H4 (cell line): Measurements from ENCODE around the gene WDFY1. TPM values are rescaled to one million over a fixed set of nuclear protein-coding genes. Genes with fewer than 3 reads are reported as not detected.
"Not testable (repeated sequence)": the region's sequence is repeated elsewhere in the genome, so short reads cannot be mapped to it uniquely, and the experiment has no call there.

Experiments
- DNase-seq: peaks from one replicate; pipeline ENCODE4 v3.0.0-alpha.2; 2015; ENCODE audit warnings: low spot score
- total RNA-seq: library from RNA; depleted of rRNA; stranded (reverse); fragments of >200 nt; shearing (Covaris generic); gene quantifications from 2 replicates; pipeline ENCODE4 v1.2.3, GENCODE V29; 2014

The WDFY1 gene
- total RNA-seq, 1 experiment from 2014 or later: 23.7 TPM

DNA sequence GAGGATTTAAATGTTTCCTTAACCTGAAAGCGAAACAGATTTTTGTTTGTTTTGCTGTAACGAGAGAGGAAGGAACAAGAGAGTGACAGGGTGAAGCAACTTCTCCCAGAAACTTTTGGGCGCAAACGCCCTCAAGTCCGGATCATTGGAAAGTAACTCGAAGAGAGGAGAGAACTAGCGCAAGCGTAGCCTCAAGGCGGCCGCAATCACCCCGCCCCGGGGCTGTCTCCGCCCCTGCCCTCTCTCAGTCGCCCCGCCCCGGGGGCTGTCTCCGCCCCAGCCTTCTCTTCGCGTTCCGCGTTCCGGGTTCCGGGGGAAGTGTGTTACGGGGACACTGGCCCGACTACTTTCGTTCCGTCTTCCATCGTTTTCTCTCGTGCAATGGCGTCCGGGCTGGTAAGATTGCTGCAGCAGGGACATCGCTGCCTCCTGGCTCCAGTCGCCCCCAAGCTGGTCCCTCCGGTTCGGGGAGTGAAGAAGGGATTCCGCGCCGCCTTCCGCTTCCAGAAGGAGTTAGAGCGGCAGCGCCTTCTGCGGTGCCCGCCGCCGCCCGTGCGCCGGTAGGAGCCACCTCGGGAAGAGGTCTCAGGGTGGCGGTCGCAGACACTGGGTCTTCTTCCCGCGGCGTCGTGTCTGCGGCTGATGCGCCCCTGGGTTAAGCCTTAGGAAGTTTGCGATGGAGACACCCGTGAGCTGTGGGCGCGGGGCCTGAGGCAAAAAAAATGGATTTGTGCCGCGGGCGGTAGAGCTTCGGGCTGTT is 12.1 kb upstream of the WDFY1 start, which contains the start of gene MRPL44:
TSS of gene MRPL44 (plus strand) at position 372 of the 760 bp plus-strand sequence. CDS start at position 382, 10 bp downstream.
- DNase-seq: peak; percentile 77

DNA sequence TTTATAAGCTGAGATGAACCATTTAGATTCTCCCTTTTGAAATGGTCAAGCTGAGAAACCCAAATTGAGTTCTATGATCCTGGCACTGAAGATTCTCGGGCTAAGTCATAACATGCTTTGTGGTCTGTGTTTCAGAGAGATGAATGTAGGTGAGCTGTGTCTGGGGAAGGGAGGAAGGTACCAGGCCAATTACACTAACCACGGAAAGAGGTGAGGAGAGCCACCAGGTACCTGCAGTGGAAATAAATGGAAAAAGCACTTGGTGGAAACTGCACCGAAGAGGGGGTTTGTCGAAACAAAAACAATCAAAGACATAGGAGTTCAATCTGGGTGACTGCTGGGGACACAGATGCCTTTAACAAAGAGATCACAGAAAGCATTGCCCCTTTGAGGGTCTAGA is 11.2 kb upstream of the WDFY1 start:
- DNase-seq: no peak

DNA sequence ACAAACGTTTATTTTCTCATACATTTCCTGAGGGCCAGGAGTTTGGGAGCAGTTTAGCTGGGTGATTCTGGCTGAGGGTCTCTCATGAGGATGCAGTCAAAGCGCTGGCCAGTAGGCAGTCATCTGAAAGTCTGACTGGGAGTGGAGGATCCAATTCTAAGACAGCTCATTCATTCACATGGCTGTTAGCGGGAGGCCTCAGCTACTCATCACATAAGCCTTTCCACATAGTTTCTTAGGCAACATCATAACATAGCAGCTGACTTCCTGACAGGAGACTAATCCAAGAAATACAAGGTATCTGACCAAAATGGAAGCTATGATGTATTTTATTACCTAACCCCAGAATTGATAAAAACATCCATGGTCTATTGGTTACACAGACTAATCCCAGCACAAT is 9.3 kb upstream of the WDFY1 start:
- DNase-seq: no peak

DNA sequence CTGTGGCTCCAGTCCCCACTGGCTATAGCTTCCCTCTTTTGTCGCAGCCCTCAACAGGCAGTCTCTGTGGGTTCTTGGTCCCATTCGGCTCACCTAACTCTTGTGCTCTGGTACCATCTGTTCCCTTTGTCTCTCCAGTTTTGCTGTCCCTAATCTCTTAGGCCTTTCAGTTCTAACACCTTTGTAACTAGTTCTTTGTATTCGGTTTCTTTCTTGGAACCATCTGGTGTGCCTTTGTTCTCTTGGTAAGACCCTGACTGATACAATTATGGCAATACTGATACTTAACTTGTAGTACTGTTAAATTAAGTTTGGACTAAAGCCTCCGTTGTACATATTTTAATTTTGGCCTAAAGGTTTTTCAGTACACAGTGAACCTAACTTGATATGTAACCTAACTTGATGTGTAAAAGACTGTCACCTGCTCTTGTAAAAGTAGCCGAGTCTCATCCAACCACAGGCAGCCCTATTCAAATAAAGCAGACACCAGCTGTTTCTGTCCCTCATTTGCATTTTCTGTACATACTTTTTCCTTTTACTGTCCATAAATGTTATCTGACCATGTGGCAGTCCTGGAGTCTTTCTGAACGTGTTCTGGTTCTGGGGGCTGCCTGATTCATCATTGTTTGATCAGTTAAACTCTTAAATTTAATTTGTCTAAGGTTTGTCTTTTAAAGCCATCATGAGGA is 7.3 kb upstream of the WDFY1 start:
- no peak for DNase-seq

GRCh38 chr2:223950448-223951347 is 5.6 kb upstream of the WDFY1 start:
- no peak for DNase-seq

DNA sequence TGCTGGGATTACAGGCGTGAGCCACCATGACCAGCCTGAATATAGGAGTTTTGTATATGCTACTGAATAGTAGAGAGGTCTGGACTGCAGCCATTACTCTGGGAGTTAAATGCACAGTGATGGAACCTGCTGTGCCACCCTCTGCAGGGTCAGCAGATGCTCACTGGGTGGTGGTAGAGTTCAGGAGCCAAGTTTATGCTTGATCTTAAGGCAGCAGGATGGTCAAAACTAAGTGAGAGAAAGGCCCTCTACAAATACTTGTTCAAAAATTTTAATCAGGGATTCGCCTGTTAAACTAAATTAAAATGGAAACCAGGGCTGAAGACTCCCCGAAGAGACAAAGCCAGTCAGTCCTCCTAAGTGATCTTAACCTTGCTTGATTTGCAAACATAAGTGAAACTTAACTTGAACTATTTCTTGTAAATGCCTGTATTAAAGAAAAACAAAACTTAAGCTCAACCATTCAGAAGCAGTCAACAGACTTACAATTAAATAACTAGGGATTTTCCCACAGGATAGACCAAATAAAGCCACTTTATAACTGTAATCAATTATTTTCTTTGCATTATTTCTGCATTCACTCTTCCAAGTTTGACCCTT is 4.2 kb upstream of the WDFY1 start:
- DNase-seq: no peak

DNA sequence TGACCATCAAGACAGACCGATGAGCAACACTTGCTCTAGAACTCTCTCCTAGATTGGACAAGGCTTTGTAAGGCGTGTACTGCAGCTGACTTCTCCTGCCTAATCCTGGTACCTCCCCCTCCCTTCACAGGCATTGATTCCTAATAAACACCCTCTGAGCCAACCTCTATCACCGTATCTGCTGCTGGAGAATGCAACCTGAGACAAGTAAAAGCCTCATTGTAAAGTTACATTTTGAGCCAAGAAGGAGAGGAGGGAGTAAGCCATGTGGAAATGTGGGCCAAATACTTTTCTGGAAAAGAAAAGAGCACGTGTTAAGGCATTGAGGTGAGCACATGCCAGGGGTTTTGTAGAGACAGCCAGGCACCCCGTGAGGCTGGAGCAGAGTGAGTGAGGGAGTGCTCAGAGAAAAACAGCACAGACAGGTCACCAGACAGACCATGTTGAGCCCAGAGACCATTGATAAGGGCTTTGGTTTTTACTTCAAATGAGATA is 2.6 kb upstream of the WDFY1 start:
- no peak for DNase-seq

- no peak for DNase-seq
Observed at GRCh38 chr2:223945755-223946154, 620 bp upstream of the WDFY1 start.

DNA sequence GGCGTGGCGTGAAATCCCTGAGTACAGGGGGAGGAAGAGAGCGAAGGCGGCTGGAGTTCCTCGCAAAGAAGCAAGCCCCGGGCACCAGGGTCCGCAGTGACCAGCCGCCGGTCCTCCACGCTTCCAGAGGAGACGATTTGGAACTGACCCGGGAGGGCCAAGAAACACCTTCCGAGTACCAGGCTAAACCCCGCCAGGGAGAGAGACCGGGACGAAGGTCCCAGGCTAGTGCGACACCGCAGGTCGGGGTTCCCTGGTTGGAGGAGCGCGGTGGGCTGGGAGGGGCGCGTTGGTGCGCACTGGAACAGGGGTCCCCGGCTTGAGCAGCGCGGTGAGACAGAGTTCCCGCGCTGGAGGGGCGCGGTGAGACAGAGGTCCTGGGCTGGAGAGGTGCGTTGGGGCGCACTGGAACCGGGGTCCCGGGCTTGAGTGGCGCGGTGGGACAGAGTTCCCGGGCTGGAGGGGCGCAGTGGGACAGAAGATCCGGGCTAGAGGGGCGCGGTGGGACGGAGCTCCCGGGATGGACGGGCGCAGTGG is 901 bp downstream of the WDFY1 start:
- DNase-seq: no peak

DNA sequence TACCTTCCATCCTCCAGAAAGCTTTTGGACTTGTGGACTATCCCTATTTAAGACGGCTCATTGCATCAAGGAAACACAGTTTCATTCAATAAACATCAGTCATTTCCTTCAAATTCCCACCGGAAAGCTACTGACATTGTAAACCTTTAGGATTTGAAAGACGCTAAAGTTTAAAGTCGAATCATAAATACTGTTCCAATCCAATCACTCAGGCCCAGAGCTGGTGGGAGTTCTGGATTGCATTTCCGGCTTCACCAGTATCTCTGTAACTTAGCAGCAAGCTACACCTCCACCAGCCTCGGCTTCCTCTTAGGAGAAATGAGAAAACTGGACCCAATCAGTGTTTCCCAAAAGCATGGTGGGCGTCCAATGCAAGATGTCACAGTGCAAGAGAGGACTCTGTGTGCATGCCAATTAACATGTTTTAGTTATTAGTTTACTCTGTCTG is 1.6 kb downstream of the WDFY1 start:
- DNase-seq: no peak

DNA sequence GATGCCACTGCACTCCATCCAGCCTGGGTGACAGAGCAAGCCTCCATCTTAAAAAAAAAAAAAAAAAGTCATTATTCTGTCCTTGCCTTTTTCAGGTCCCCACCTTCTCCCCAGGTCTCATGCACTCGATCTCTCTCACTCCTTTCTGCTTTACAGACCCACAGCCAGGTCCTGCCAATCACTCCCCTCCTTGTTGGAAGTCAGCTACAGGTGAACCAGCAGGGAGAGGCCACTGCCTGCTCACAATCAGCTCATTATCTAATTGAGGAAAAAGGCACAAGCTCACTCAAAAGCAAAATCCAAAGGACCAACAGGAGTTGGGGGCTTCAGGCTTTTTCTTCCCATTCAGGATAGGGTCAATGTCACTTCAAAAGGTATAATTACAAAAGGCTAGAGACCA is 2.0 kb downstream of the WDFY1 start:
- no peak for DNase-seq

DNA sequence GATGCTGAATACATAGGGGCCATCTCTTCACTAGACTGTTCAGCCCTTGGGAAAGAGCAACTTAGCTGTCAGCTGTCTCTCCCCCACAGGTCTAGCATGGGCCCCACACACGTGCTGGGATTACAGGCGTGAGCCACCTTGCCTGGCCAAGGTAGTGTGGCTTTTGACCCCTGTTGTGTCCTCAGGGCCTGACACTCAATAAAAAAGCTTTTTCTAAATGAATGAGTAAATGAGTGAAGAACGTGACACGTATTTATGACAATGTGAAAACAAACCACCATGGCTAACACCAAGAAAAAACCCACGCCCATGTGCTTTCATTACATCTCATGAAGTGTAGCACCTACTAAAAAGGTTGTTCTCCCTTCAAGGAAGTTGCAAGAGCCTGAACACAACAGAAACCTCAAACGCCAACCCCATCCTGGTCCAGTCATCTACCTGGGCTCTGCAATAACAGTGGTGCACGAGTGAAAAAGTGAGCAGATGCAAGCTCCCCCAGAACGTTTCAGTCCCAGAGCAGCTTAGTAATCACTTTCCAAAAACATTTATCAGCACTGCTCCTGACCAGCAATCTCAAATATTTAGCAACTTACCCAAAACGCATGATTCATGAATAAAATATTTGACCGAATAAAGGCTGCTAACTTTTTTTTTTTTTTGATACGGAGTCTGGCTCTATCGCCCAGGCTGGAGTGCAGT is 3.4 kb downstream of the WDFY1 start:
- DNase-seq: peak; percentile 56

DNA sequence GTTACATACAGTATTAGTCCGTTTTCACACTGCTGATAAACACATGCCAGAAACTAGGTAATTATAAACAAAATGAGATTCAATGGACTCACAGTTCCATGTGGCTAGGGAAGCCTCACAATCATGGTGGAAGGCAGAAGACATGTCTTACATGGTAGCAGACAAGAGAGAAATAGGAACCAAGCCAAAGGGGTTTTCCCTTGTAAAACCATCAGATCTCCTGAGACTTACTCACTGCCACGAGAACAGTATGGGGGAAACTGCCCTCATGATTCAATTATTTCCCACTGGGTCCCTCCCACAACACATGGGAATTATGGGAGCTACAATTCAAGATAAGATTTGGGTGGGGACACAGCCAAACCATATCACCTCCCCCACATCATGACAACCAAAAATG is 5.7 kb downstream of the WDFY1 start:
- not testable (repeated sequence) for DNase-seq

- DNase-seq: no peak
Observed at GRCh38 chr2:223937535-223937934, 7.6 kb downstream of the WDFY1 start.

DNA sequence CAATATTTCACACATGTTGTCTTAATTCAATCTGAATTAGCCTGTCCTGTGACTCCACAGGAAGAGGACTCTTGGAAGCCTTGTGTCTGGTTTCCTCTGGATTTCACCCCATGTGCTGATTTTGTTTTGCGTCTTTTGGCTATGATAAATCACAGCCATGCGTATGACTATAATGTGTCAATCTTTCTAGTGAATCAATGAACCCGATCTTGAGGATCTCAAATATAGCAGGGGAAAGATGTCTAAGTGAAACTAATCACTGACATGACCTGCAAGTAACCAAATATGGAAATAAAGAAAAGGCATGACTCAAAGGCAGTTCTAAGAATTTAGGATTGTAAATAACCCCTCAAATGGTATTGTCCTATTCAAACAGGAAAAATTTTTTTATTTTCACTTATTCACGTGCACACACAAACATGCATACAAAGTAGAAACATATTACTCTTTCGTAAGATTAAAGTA is 8.2 kb downstream of the WDFY1 start:
- no peak for DNase-seq

DNA sequence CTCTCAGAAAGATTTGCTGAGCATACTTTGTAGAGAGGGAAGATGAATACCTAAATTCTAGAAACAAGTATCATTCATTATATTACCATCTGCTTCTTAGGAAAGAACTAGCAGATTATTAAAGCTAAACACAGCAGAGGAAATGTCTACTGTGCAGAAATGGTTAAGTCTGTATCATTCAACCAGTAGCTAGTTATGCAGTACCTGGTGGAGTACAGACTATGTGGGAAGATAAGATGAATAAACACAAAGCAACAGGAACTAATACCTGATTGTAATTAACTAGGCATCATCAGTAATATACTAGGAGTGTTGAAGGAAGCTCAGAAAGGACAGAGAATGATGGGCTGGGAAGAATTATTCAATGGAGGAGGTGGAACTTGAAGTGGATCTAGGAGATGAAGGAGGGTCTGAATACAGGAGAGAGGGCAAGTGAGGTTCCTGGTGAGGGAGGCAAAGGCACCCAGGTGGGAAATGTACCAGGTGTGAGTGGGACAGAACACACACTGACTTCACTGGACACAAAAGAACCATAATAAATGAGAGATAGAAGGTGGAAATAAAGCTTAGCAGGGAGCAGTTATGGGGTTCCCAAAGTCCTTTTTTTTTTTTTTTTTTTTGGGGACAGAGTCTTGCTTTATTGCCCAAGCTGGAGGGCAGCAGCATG is 9.5 kb downstream of the WDFY1 start:
- DNase-seq: no peak

GRCh38 chr2:223934870-223935269 is 10.3 kb downstream of the WDFY1 start:
- no peak for DNase-seq

- DNase-seq: no peak
Observed at GRCh38 chr2:223932816-223933800, 12.0 kb downstream of the WDFY1 start.
